ENCODE measurements around the gene CD209.

CD209 gene

DNA sequence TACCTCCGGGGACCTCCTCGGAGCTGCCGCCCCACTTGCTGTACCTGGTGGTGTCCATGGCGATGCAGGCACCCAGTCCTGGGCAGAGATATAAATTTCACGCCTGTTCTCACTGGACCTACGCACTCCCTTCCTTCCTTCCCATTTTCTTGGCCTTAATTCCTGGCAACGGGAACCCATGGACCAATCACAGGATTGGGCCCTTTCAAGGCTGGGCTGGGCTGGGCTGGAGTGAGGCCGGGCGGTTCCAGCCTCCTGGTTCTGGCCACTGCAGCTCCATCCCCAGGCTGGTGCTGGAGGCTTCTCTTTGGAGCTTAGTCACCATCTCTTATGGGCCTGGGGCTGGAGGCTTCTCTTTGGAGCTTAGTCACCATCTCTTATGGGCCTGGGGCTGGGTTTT, 15.3 kb downstream of the CD209 start, which contains the start of gene CLEC4G:
TSS of gene CLEC4G (minus strand) at position 66 of the 400 bp plus-strand sequence. CDS start at position 58, 8 bp downstream.
- H3K4me1 ChIP-seq (ENCODE audit: control insufficient read depth, insufficient read depth, low read length) = no peaks in the 10 kb centered on the region
- H3K9me3 ChIP-seq (ENCODE audit: control insufficient read depth, insufficient read depth, low read depth, low read length) = no peaks in the 10 kb centered on the region
- H3K4me3 ChIP-seq (ENCODE audit: low read depth, low read length) = no peak within 1 kb of the TSS
- CTCF ChIA-PET = no interaction called here
- H3K36me3 ChIP-seq (ENCODE audit: control insufficient read depth in 2 of 2, insufficient read depth in 1 of 2, low read length in 2 of 2) = no peaks in the 10 kb centered on the region
- no peak for TF ChIP-seq ZBTB1 (tag by site-specific recombination; IDR thresholded peaks at IDR 0.05)
- TF ChIP-seq HIC1 (tag by site-specific recombination; IDR thresholded peaks at IDR 0.05) = no peak
- TF ChIP-seq ZNF610 (tag by site-specific recombination; IDR thresholded peaks at IDR 0.05; ENCODE audit: borderline replicate concordance) = no peak
- TF ChIP-seq ZNF621 (tag by site-specific recombination; IDR thresholded peaks at IDR 0.05) = no peak
- no peak for TF ChIP-seq ZFP37 (tag by site-specific recombination; IDR thresholded peaks at IDR 0.05)
- no peak for TF ChIP-seq ZNF19 (tag by site-specific recombination; IDR thresholded peaks at IDR 0.05; ENCODE audit: low read depth)
- TF ChIP-seq ZNF175 (tag by site-specific recombination; IDR thresholded peaks at IDR 0.05) = no peak
- no peak for TF ChIP-seq ZNF221 (tag by site-specific recombination; IDR thresholded peaks at IDR 0.05; ENCODE audit: borderline replicate concordance)
- TF ChIP-seq ZNF521 (tag by site-specific recombination; IDR thresholded peaks at IDR 0.05) = no peak
- TF ChIP-seq ZNF76 (tag by site-specific recombination; IDR thresholded peaks at IDR 0.05; ENCODE audit: borderline replicate concordance, low read depth) = no peak
- no peak for TF ChIP-seq ZNF843 (tag by site-specific recombination; IDR thresholded peaks at IDR 0.05)
- TF ChIP-seq ZNF530 (tag by site-specific recombination; IDR thresholded peaks at IDR 0.05; ENCODE audit: low read depth) = no peak
- TF ChIP-seq ZNF776 (tag by site-specific recombination; IDR thresholded peaks at IDR 0.05; ENCODE audit: borderline replicate concordance) = no peak
- TF ChIP-seq ZNF112 (tag by site-specific recombination; IDR thresholded peaks at IDR 0.05) = no peak
- TF ChIP-seq ZNF664 (tag by site-specific recombination; IDR thresholded peaks at IDR 0.05) = no peak
- POLR2A ChIA-PET = no interaction called here
- no peak within 1 kb of the TSS for H3K27ac ChIP-seq (ENCODE audit: extremely low read depth, low read depth, low read length)

DNA sequence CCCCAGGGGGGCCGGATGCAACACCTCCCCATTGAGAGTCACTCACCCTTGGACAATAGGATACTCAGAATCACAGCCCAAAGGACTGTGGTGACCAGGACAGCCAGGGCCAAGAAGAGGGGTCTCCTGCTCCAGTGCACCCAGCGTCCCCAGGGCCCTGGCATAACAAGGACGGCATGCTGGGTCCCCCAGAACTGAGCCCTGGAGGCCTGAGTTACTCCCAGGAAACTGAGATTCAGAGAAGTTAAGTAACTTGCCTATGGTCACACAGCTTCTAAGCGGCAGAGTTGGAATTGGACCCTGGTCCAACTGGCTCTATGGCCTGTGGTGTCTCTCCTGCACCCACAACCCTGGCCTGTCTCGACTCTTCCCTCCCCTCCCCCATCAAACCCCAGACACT, 15.7 kb downstream of the CD209 start:
- ChIA-PET CTCF (no interaction called here), POLR2A (no interaction called here)
- TF ChIP-seq TCF7L2 (IDR thresholded peaks at IDR 0.05; ENCODE audit: borderline replicate concordance, low read depth, low read length) = no peak
- peak; percentile 34; the same call in 1 of the 2 replicates for TF ChIP-seq ZNF768 (tag by site-specific recombination; IDR thresholded peaks at IDR 0.05)
- no peak overlapping the region for H3K4me3 ChIP-seq (ENCODE audit: low read depth, low read length)
- no peaks in the 10 kb centered on the region for H3K9me3 ChIP-seq (ENCODE audit: control insufficient read depth, insufficient read depth, low read depth, low read length)
- no peaks in the 10 kb centered on the region for H3K36me3 ChIP-seq (ENCODE audit: control insufficient read depth in 2 of 2, insufficient read depth in 1 of 2, low read length in 2 of 2)
- no peaks in the 10 kb centered on the region for H3K4me1 ChIP-seq (ENCODE audit: control insufficient read depth, insufficient read depth, low read length)
- no peak overlapping the region for H3K27ac ChIP-seq (ENCODE audit: extremely low read depth, low read depth, low read length)

DNA sequence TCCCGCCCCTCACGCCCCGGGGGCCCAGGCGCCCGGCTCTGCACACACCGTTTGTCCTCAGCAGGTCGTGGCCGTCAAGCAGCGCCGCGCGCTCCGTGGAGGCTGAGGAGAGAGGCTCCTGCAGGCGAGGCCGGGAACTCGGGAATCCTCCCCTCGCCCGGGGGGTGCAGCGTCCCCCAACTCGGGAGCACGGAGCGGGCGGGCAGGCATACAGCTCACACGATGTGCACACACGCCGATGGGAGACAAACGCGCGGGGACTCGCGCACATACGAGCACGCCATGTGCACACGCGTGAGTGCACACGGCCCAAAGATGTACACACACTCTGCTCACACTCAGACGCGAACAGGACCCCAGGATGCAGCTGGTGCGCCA, 16.1 kb downstream of the CD209 start:
- Histone ChIP-seq H3K9me3 (ENCODE audit: control insufficient read depth, insufficient read depth, low read depth, low read length) (no peaks in the 10 kb centered on the region), H3K4me1 (ENCODE audit: control insufficient read depth, insufficient read depth, low read length) (no peaks in the 10 kb centered on the region), H3K36me3 (ENCODE audit: control insufficient read depth in 2 of 2, insufficient read depth in 1 of 2, low read length in 2 of 2) (no peaks in the 10 kb centered on the region), H3K27ac (ENCODE audit: extremely low read depth, low read depth, low read length) (no peak overlapping the region), H3K4me3 (ENCODE audit: low read depth, low read length) (no peak overlapping the region)
- ChIA-PET CTCF (no interaction called here), POLR2A (no interaction called here)
- no peak for TF ChIP-seq ZFHX2 (tag by site-specific recombination; conservative IDR thresholded peaks at IDR 0.05)
- no peak for TF ChIP-seq ZNF18 (tag by site-specific recombination; IDR thresholded peaks at IDR 0.05)
- TF ChIP-seq ZNF274 (IDR thresholded peaks at IDR 0.05; ENCODE audit: low read length) = no peak
- TF ChIP-seq ZNF274 (tag by site-specific recombination; IDR thresholded peaks at IDR 0.05; ENCODE audit: borderline replicate concordance) = no peak
- no peak for TF ChIP-seq ZNF677 (tag by site-specific recombination; IDR thresholded peaks at IDR 0.05)
- no peak for TF ChIP-seq ZFP41 (tag by site-specific recombination; IDR thresholded peaks at IDR 0.05; ENCODE audit: borderline replicate concordance)
- no peak for TF ChIP-seq ZNF664 (tag by site-specific recombination; IDR thresholded peaks at IDR 0.05)
- TF ChIP-seq ZNF660 (tag by site-specific recombination; IDR thresholded peaks at IDR 0.05) = no peak
- no peak for TF ChIP-seq ZNF112 (tag by site-specific recombination; IDR thresholded peaks at IDR 0.05)
- TF ChIP-seq TRIM28 (IDR thresholded peaks at IDR 0.05; ENCODE audit: borderline replicate concordance, low read length) = no peak
- TF ChIP-seq KLF10 (tag by site-specific recombination; IDR thresholded peaks at IDR 0.05) = no peak
- no peak for TF ChIP-seq ZNF350 (tag by site-specific recombination; IDR thresholded peaks at IDR 0.05)
- no peak for TF ChIP-seq ZNF155 (tag by site-specific recombination; IDR thresholded peaks at IDR 0.05)
- no peak for TF ChIP-seq YY1 (tag by site-specific recombination; IDR thresholded peaks at IDR 0.05)
- no peak for TF ChIP-seq ZNF843 (tag by site-specific recombination; IDR thresholded peaks at IDR 0.05)

All from HEK293 (cell line).